GM18498 (cell line): Measurements from ENCODE around the gene TFAP2B.

Experiments
- ATAC-seq: cut with Tn5 transposase; IDR thresholded peaks from one replicate; pipeline ENCODE4 v1.9.1; 2021; ENCODE audit warnings: mild to moderate bottlenecking, moderate library complexity; ENCODE audit not compliant: unreplicated experiment

Gene TFAP2B

GRCh38 chr6:50818673-50819072 lies at the start of gene TFAP2B:
Gene TFAP2B, plus strand, starts transcription at chr6:50818871. Its CDS starts 21 bp downstream, at chr6:50818892.
- ATAC-seq, result no peak

- ATAC-seq, result no peak
These were observed 40.0 kb upstream of the TFAP2B start for GRCh38 chr6:50778696-50779095.

GRCh38 chr6:50780382-50780781 lies 38.3 kb upstream of the TFAP2B start:
- no peak for ATAC-seq

- no peak for ATAC-seq
These were observed 32.8 kb upstream of the TFAP2B start for GRCh38 chr6:50785921-50786320.

GRCh38 chr6:50791900-50792508 lies 26.7 kb upstream of the TFAP2B start:
- peak; percentile 73 for ATAC-seq

- ATAC-seq, result no peak
These were observed 25.9 kb upstream of the TFAP2B start for GRCh38 chr6:50792771-50793170.

- ATAC-seq, result no peak
These were observed 23.1 kb upstream of the TFAP2B start for GRCh38 chr6:50795574-50795973.

- no peak for ATAC-seq
These were observed 14.4 kb upstream of the TFAP2B start for GRCh38 chr6:50804283-50804682.

- ATAC-seq, result no peak
These were observed 11.6 kb upstream of the TFAP2B start for GRCh38 chr6:50807035-50807434.

- peak; percentile 64 for ATAC-seq
These were observed 3.1 kb upstream of the TFAP2B start for GRCh38 chr6:50815436-50816114.

- ATAC-seq, result peak; percentile 79
These were observed 2.5 kb upstream of the TFAP2B start for GRCh38 chr6:50816115-50816675.

GRCh38 chr6:50816947-50817645 lies 1.6 kb upstream of the TFAP2B start:
- no peak for ATAC-seq

GRCh38 chr6:50817646-50817950 lies 1.1 kb upstream of the TFAP2B start:
- no peak for ATAC-seq

GRCh38 chr6:50818020-50818419 lies 651 bp upstream of the TFAP2B start:
- ATAC-seq, result no peak

- no peak for ATAC-seq
These were observed 814 bp downstream of the TFAP2B start for GRCh38 chr6:50819466-50819903.

- no peak for ATAC-seq
These were observed 1.5 kb downstream of the TFAP2B start for GRCh38 chr6:50819904-50820868.

- no peak for ATAC-seq
These were observed 2.2 kb downstream of the TFAP2B start for GRCh38 chr6:50820869-50821264.

GRCh38 chr6:50821441-50822077 lies 2.9 kb downstream of the TFAP2B start:
- ATAC-seq, result no peak

- no peak for ATAC-seq
These were observed 3.4 kb downstream of the TFAP2B start for GRCh38 chr6:50822078-50822476.
